Osteocyte (in vitro differentiated cells): Measurements from ENCODE around the gene RIMBP2. TPM values are rescaled to one million over a fixed set of nuclear protein-coding genes. Genes with fewer than 3 reads are reported as not detected.

Source experiments
- DNase-seq: peaks from one replicate; pipeline ENCODE4 v3.0.0; 2021; ENCODE audit warnings: mixed read lengths; ENCODE audit not compliant: unreplicated experiment; ENCODE audit errors: extremely low spot score
- H3K27ac Mint-ChIP-seq: one replicate; pipeline ENCODE4 v1.8.0; 2021; ENCODE audit warnings: mild to moderate bottlenecking, mixed read lengths; ENCODE audit not compliant: unreplicated experiment
- H3K27me3 Mint-ChIP-seq: one replicate; pipeline ENCODE4 v1.8.0; 2021; ENCODE audit warnings: mixed read lengths; ENCODE audit not compliant: unreplicated experiment
- H3K36me3 Mint-ChIP-seq: one replicate; pipeline ENCODE4 v1.8.0; 2021; ENCODE audit warnings: mixed read lengths; ENCODE audit not compliant: unreplicated experiment
- H3K4me1 Mint-ChIP-seq: one replicate; pipeline ENCODE4 v1.8.0; 2021; ENCODE audit warnings: mixed read lengths; ENCODE audit not compliant: unreplicated experiment
- H3K4me3 Mint-ChIP-seq: one replicate; pipeline ENCODE4 v1.8.0; 2021; ENCODE audit warnings: mild to moderate bottlenecking, moderate library complexity, mixed read lengths; ENCODE audit not compliant: unreplicated experiment
- H3K9me3 Mint-ChIP-seq: one replicate; pipeline ENCODE4 v1.8.0; 2021; ENCODE audit warnings: mixed read lengths; ENCODE audit not compliant: unreplicated experiment
- CTCF ChIP-seq: fragments of 200-600 bp; sonication (generic); IDR thresholded peaks from 2 replicates; pipeline ENCODE4 v1.5.0; 2021; ENCODE audit warnings: antibody characterized with exemption, mild to moderate bottlenecking, moderate library complexity
- total RNA-seq: library from RNA; stranded (reverse); gene quantifications from 2 replicates; pipeline ENCODE4 v1.2.1, GENCODE V29; 2021

The RIMBP2 gene
- total RNA-seq, 1 donor from 2014 or later = 0.13 TPM

GRCh38 chr12:130672089-130672820 lies 43.8 kb downstream of the RIMBP2 start:
- no peak for DNase-seq
- Mint-ChIP-seq H3K9me3 (peaks cover 23% of the 10 kb centered on the region), H3K4me1 (no peaks in the 10 kb centered on the region), H3K27me3 (no peaks in the 10 kb centered on the region), H3K27ac (no peak overlapping the region), H3K36me3 (no peaks in the 10 kb centered on the region), H3K4me3 (no peak overlapping the region)
- no peak for TF ChIP-seq CTCF

- Mint-ChIP-seq H3K27me3 (no peaks in the 10 kb centered on the region), H3K9me3 (peaks cover 25% of the 10 kb centered on the region), H3K36me3 (no peaks in the 10 kb centered on the region), H3K4me3 (no peak overlapping the region), H3K27ac (no peak overlapping the region), H3K4me1 (no peaks in the 10 kb centered on the region)
- no peak for TF ChIP-seq CTCF
- DNase-seq = no peak
These were observed 44.5 kb downstream of the RIMBP2 start for GRCh38 chr12:130671556-130671955.

- DNase-seq = no peak
- Mint-ChIP-seq H3K9me3 (peaks cover 33% of the 10 kb centered on the region), H3K4me3 (no peak overlapping the region), H3K27me3 (no peaks in the 10 kb centered on the region), H3K36me3 (no peaks in the 10 kb centered on the region), H3K4me1 (no peaks in the 10 kb centered on the region), H3K27ac (no peak overlapping the region)
- no peak for TF ChIP-seq CTCF
These were observed 46.3 kb downstream of the RIMBP2 start for GRCh38 chr12:130669797-130670196.

GRCh38 chr12:130669205-130669557 lies 46.9 kb downstream of the RIMBP2 start:
- Mint-ChIP-seq H3K4me3 (no peak overlapping the region), H3K27ac (no peak overlapping the region), H3K36me3 (no peaks in the 10 kb centered on the region), H3K4me1 (no peaks in the 10 kb centered on the region), H3K9me3 (peaks cover 31% of the 10 kb centered on the region), H3K27me3 (no peaks in the 10 kb centered on the region)
- TF ChIP-seq CTCF = no peak
- DNase-seq = no peak

- Mint-ChIP-seq H3K4me1 (no peaks in the 10 kb centered on the region), H3K4me3 (no peak overlapping the region), H3K27ac (no peak overlapping the region), H3K36me3 (no peaks in the 10 kb centered on the region), H3K27me3 (no peaks in the 10 kb centered on the region), H3K9me3 (peaks cover 34% of the 10 kb centered on the region)
- DNase-seq = no peak
- TF ChIP-seq CTCF = no peak
These were observed 47.6 kb downstream of the RIMBP2 start for GRCh38 chr12:130668286-130669204.
